Measurements from ENCODE around the gene ARL8B. TPM values are rescaled to one million over a fixed set of nuclear protein-coding genes. Genes with fewer than 3 reads are reported as not detected.

ARL8B gene
- total RNA-seq, 1 experiment from 2014 or later, result 54.0 TPM

GRCh38 chr3:5084224-5084623 is 37.9 kb upstream of the ARL8B start:
- Histone ChIP-seq H3K4me1 (ENCODE audit: insufficient read depth, low read length, poor library complexity, severe bottlenecking) (no peaks in the 10 kb centered on the region), H3K27me3 (replicated peaks; ENCODE audit: insufficient read depth, low read depth, low read length, poor library complexity) (no peaks in the 10 kb centered on the region), H3K4me3 (ENCODE audit: low read depth, low read length, poor library complexity, severe bottlenecking) (no peak overlapping the region), H3K36me3 (ENCODE audit: insufficient read depth, low read length, poor library complexity, severe bottlenecking) (no peaks in the 10 kb centered on the region), H3K9me3 (ENCODE audit: low read depth, low read length, poor library complexity, severe bottlenecking) (no peaks in the 10 kb centered on the region), H3K27ac (ENCODE audit: low read depth, low read length, poor library complexity, severe bottlenecking) (no peak overlapping the region)
- intact Hi-C loops (cut with micrococcal nuclease; ENCODE audit: unreplicated experiment), result no loop called here
- no peak for TF ChIP-seq EZH2 (IDR thresholded peaks at IDR 0.05; ENCODE audit: borderline replicate concordance, low read depth, low read length, poor library complexity, severe bottlenecking)
- no peak for TF ChIP-seq CTCF (conservative IDR thresholded peaks at IDR 0.05; ENCODE audit: low read depth, low read length)
- no peak for DNase-seq (ENCODE audit: low spot score)
- ChIA-PET CTCF (no interaction called here), POLR2A (ENCODE audit: low non-redundant PET) (no interaction called here)
- BruUV-seq (replicated peaks), result no TSS peak

GRCh38 chr3:5086708-5087107 is 35.4 kb upstream of the ARL8B start:
- Histone ChIP-seq H3K27ac (ENCODE audit: low read depth, low read length, poor library complexity, severe bottlenecking) (no peak overlapping the region), H3K4me3 (ENCODE audit: low read depth, low read length, poor library complexity, severe bottlenecking) (no peak overlapping the region), H3K4me1 (ENCODE audit: insufficient read depth, low read length, poor library complexity, severe bottlenecking) (no peaks in the 10 kb centered on the region), H3K36me3 (ENCODE audit: insufficient read depth, low read length, poor library complexity, severe bottlenecking) (no peaks in the 10 kb centered on the region), H3K27me3 (replicated peaks; ENCODE audit: insufficient read depth, low read depth, low read length, poor library complexity) (no peaks in the 10 kb centered on the region), H3K9me3 (ENCODE audit: low read depth, low read length, poor library complexity, severe bottlenecking) (no peaks in the 10 kb centered on the region)
- POLR2A ChIA-PET (ENCODE audit: low non-redundant PET), result no interaction called here
- TF ChIP-seq CTCF (conservative IDR thresholded peaks at IDR 0.05; ENCODE audit: low read depth, low read length) (no peak), EZH2 (IDR thresholded peaks at IDR 0.05; ENCODE audit: borderline replicate concordance, low read depth, low read length, poor library complexity, severe bottlenecking) (no peak)
- CTCF ChIA-PET, result no interaction called here
- BruUV-seq (replicated peaks), result no TSS peak
- DNase-seq (ENCODE audit: low spot score), result no peak
- intact Hi-C loops (cut with micrococcal nuclease; ENCODE audit: unreplicated experiment), result no loop called here

GRCh38 chr3:5087209-5087608 is 34.9 kb upstream of the ARL8B start:
- no peak for DNase-seq (ENCODE audit: low spot score)
- Histone ChIP-seq H3K27ac (ENCODE audit: low read depth, low read length, poor library complexity, severe bottlenecking) (no peak overlapping the region), H3K27me3 (replicated peaks; ENCODE audit: insufficient read depth, low read depth, low read length, poor library complexity) (no peaks in the 10 kb centered on the region), H3K36me3 (ENCODE audit: insufficient read depth, low read length, poor library complexity, severe bottlenecking) (no peaks in the 10 kb centered on the region), H3K4me1 (ENCODE audit: insufficient read depth, low read length, poor library complexity, severe bottlenecking) (no peaks in the 10 kb centered on the region), H3K4me3 (ENCODE audit: low read depth, low read length, poor library complexity, severe bottlenecking) (no peak overlapping the region), H3K9me3 (ENCODE audit: low read depth, low read length, poor library complexity, severe bottlenecking) (no peaks in the 10 kb centered on the region)
- CTCF ChIA-PET, result no interaction called here
- POLR2A ChIA-PET (ENCODE audit: low non-redundant PET), result no interaction called here
- BruUV-seq (replicated peaks), result no TSS peak
- no peak for TF ChIP-seq CTCF (conservative IDR thresholded peaks at IDR 0.05; ENCODE audit: low read depth, low read length)
- no peak for TF ChIP-seq EZH2 (IDR thresholded peaks at IDR 0.05; ENCODE audit: borderline replicate concordance, low read depth, low read length, poor library complexity, severe bottlenecking)
- intact Hi-C loops (cut with micrococcal nuclease; ENCODE audit: unreplicated experiment), result no loop called here
